HepG2 (cell line): ENCODE results near the gene HSD17B8. TPM values are rescaled to one million over a fixed set of nuclear protein-coding genes. Genes with fewer than 3 reads are reported as not detected.
A peak's percentile ranks its signal among the peaks of the same experiment; 100 is the strongest.

ENCODE experiments used
- ARNTL ChIP-seq: sonication (generic); formaldehyde crosslinking; IDR thresholded peaks from 2 replicates; pipeline ENCODE4 v1.4.0; 2020; ENCODE audit warnings: mild to moderate bottlenecking, missing genetic modification reagents
- ATAD3A ChIP-seq: sonication (generic); formaldehyde crosslinking; IDR thresholded peaks from 2 replicates; pipeline ENCODE4 v1.4.0; 2020; ENCODE audit warnings: missing genetic modification reagents
- BCL6 ChIP-seq: IDR thresholded peaks from 2 replicates; pipeline ENCODE4 v1.6.1; 2016; ENCODE audit warnings: missing genetic modification reagents, missing compliant biosample characterization
- CCDC6 ChIP-seq: sonication (generic); formaldehyde crosslinking; IDR thresholded peaks from 2 replicates; pipeline ENCODE4 v1.8.1; 2022; ENCODE audit warnings: mild to moderate bottlenecking, missing genetic modification reagents, moderate library complexity
- CEBPB ChIP-seq: IDR thresholded peaks from 2 replicates; pipeline ENCODE4 v1.6.1; 2011; ENCODE audit warnings: low read depth, low read length, improper control_type of control experiment, borderline replicate concordance
- DR1 ChIP-seq: sonication (generic); formaldehyde crosslinking; IDR thresholded peaks from 2 replicates; pipeline ENCODE4 v1.8.0; 2021; ENCODE audit warnings: mild to moderate bottlenecking, missing genetic modification reagents, inconsistent platforms
- DRAP1 ChIP-seq: IDR thresholded peaks from 2 replicates; pipeline ENCODE4 v1.6.1; 2016; ENCODE audit warnings: missing genetic modification reagents, missing compliant biosample characterization
- GFI1 ChIP-seq: sonication (generic); formaldehyde crosslinking; IDR thresholded peaks from 2 replicates; pipeline ENCODE4 v1.5.0; 2020; ENCODE audit warnings: missing genetic modification reagents, mild to moderate bottlenecking, borderline replicate concordance
- HDAC1 ChIP-seq: sonication (generic); formaldehyde crosslinking; IDR thresholded peaks from 2 replicates; pipeline ENCODE4 v1.5.1; 2020; ENCODE audit warnings: mild to moderate bottlenecking, missing genetic modification reagents
- IRF2 ChIP-seq: IDR thresholded peaks from 2 replicates; pipeline ENCODE4 v1.6.1; 2018; ENCODE audit warnings: missing genetic modification reagents, missing compliant biosample characterization
- NFKB2 ChIP-seq: sonication (generic); formaldehyde crosslinking; IDR thresholded peaks from 2 replicates; pipeline ENCODE4 v1.4.0; 2020; ENCODE audit warnings: missing genetic modification reagents, borderline replicate concordance
- PITX1 ChIP-seq: sonication (generic); formaldehyde crosslinking; IDR thresholded peaks from 2 replicates; pipeline ENCODE4 v1.5.1; 2020; ENCODE audit warnings: mild to moderate bottlenecking, missing genetic modification reagents
- PPARG ChIP-seq: conservative IDR thresholded peaks from 2 replicates; pipeline ENCODE4 v1.6.1; 2016; ENCODE audit warnings: missing biosample characterization, missing genetic modification reagents
- RAD21 ChIP-seq: fragments of 450-650 bp; formaldehyde crosslinking; IDR thresholded peaks from 2 replicates; pipeline ENCODE4 v1.5.0; 2020; ENCODE audit warnings: mild to moderate bottlenecking
- SETDB1 ChIP-seq: sonication (generic); formaldehyde crosslinking; IDR thresholded peaks from 2 replicates; pipeline ENCODE4 v1.5.1; 2020; ENCODE audit warnings: missing genetic modification reagents, mild to moderate bottlenecking, borderline replicate concordance
- SP4 ChIP-seq: sonication (generic); formaldehyde crosslinking; IDR thresholded peaks from 2 replicates; pipeline ENCODE4 v1.8.1; 2023; ENCODE audit warnings: mild to moderate bottlenecking, missing genetic modification reagents
- SRY ChIP-seq: sonication (generic); formaldehyde crosslinking; IDR thresholded peaks from 2 replicates; pipeline ENCODE4 v1.8.0; 2022; ENCODE audit warnings: mild to moderate bottlenecking, missing genetic modification reagents
- THAP8 ChIP-seq: sonication (generic); formaldehyde crosslinking; IDR thresholded peaks from 2 replicates; pipeline ENCODE4 v1.5.1; 2020; ENCODE audit warnings: missing genetic modification reagents, mild to moderate bottlenecking, borderline replicate concordance
- ZNF225 ChIP-seq: sonication (generic); formaldehyde crosslinking; IDR thresholded peaks from 2 replicates; pipeline ENCODE4 v1.4.0; 2020; ENCODE audit warnings: mild to moderate bottlenecking, missing genetic modification reagents
- ZNF232 ChIP-seq: sonication (generic); formaldehyde crosslinking; IDR thresholded peaks from 2 replicates; pipeline ENCODE4 v1.4.0; 2020; ENCODE audit warnings: missing genetic modification reagents, borderline replicate concordance
- ZNF234 ChIP-seq: sonication (generic); formaldehyde crosslinking; conservative IDR thresholded peaks from 2 replicates; pipeline ENCODE4 v1.5.1; 2020; ENCODE audit warnings: mild to moderate bottlenecking, missing genetic modification reagents
- ZNF280B ChIP-seq: sonication (generic); formaldehyde crosslinking; IDR thresholded peaks from 2 replicates; pipeline ENCODE4 v1.5.0; 2020; ENCODE audit warnings: missing genetic modification reagents, mild to moderate bottlenecking, borderline replicate concordance
- ZNF30 ChIP-seq: sonication (generic); formaldehyde crosslinking; IDR thresholded peaks from 2 replicates; pipeline ENCODE4 v1.5.0; 2020; ENCODE audit warnings: mild to moderate bottlenecking, missing genetic modification reagents
- ZNF543 ChIP-seq: sonication (generic); formaldehyde crosslinking; IDR thresholded peaks from 2 replicates; pipeline ENCODE4 v1.4.0; 2020; ENCODE audit warnings: mild to moderate bottlenecking, missing genetic modification reagents
- ZNF550 ChIP-seq: sonication (generic); formaldehyde crosslinking; IDR thresholded peaks from 2 replicates; pipeline ENCODE4 v1.4.0; 2020; ENCODE audit warnings: mild to moderate bottlenecking, missing genetic modification reagents, borderline replicate concordance
- ZNF564 ChIP-seq: sonication (generic); formaldehyde crosslinking; IDR thresholded peaks from 2 replicates; pipeline ENCODE4 v1.8.1; 2023; ENCODE audit warnings: mild to moderate bottlenecking, missing genetic modification reagents
- ZNF614 ChIP-seq: IDR thresholded peaks from 2 replicates; pipeline ENCODE4 v1.6.1; 2018; ENCODE audit warnings: missing biosample characterization, missing genetic modification reagents, inconsistent platforms, borderline replicate concordance
- ZNF678 ChIP-seq: sonication (generic); formaldehyde crosslinking; IDR thresholded peaks from 2 replicates; pipeline ENCODE4 v1.4.0; 2020; ENCODE audit warnings: mild to moderate bottlenecking, missing genetic modification reagents
- ZNF720 ChIP-seq: sonication (generic); formaldehyde crosslinking; IDR thresholded peaks from 2 replicates; pipeline ENCODE4 v1.4.0; 2020; ENCODE audit warnings: missing genetic modification reagents
- ZSCAN22 ChIP-seq: sonication (generic); formaldehyde crosslinking; IDR thresholded peaks from 2 replicates; pipeline ENCODE4 v1.4.0; 2020; ENCODE audit warnings: mild to moderate bottlenecking, missing genetic modification reagents
- polyA plus RNA-seq, 8 experiments: library from polyadenylated mRNA; depleted of rRNA in 3 of 8; stranded (reverse) in 7 of 8; unstranded in 1 of 8; fragments of >200 nt; fragmentation: Illumina TruSeq in 4 of 8; extraction: Trizol in 4 of 8; gene quantifications; 2 replicates each; pipeline versions ENCODE4 v1.2.1 to v1.2.3, GENCODE V29; 2011 to 2016; ENCODE audit warnings: low read depth in 4 of 8, missing spikeins in 1 of 8, mixed read lengths in 1 of 8; ENCODE audit not compliant: insufficient read depth in 1 of 8
- total RNA-seq, 5 experiments: library from RNA; depleted of rRNA; stranded (reverse); fragments of >200 nt; fragmentation: Illumina TruSeq; extraction: Trizol; gene quantifications; 2 replicates each; pipeline ENCODE4 v1.2.3, GENCODE V29; 2016; ENCODE audit warnings: low read depth in 1 of 5

HSD17B8 gene
- total and polyA plus RNA-seq, 2 of the 13 experiments (the other 11 are each of a cell fraction or from before 2014, with no cell fraction given): 12.6 to 20.1 TPM

- TF ChIP-seq ZNF234 (peak; percentile 93; the same call in 1 of the 2 replicates), CEBPB (no peak), DR1 (CRISPR knock-in tag) (no peak), HDAC1 (CRISPR knock-in tag) (peak; percentile 65; the same call in 1 of the 2 replicates), ZSCAN22 (CRISPR knock-in tag) (peak; percentile 14; the same call in 1 of the 2 replicates), ARNTL (0 out of 2 replicates have a peak, but pooled peaks have one; percentile 34), ZNF543 (CRISPR knock-in tag) (peak; percentile 14; the same call in 1 of the 2 replicates), ZNF280B (CRISPR knock-in tag) (0 out of 2 replicates have a peak, but pooled peaks have one; percentile 3), ZNF720 (CRISPR knock-in tag) (no peak), SP4 (no peak), ZNF232 (CRISPR knock-in tag) (peak; percentile 19; the same call in 1 of the 2 replicates), ATAD3A (CRISPR knock-in tag) (peak; percentile 12; the same call in 1 of the 2 replicates), PPARG (0 out of 2 replicates have a peak, but pooled peaks have one; percentile 3), PITX1 (CRISPR knock-in tag) (no peak), CCDC6 (CRISPR knock-in tag) (no peak), IRF2 (CRISPR knock-in tag) (no peak), ZNF564 (CRISPR knock-in tag) (no peak), SETDB1 (CRISPR knock-in tag) (peak; percentile 35; the same call in 1 of the 2 replicates), SRY (peak; percentile 27; the same call in 1 of the 2 replicates), NFKB2 (CRISPR knock-in tag) (peak; percentile 69; the same call in 1 of the 2 replicates), RAD21 (peak; percentile 1; the same call in 1 of the 2 replicates), DRAP1 (no peak), ZNF30 (CRISPR knock-in tag) (no peak), ZNF614 (CRISPR knock-in tag) (peak; percentile 12; the same call in 1 of the 2 replicates), THAP8 (CRISPR knock-in tag) (peak; percentile 78; the same call in 1 of the 2 replicates), GFI1 (CRISPR knock-in tag) (no peak), ZNF678 (CRISPR knock-in tag) (no peak), ZNF550 (peak; percentile 25), BCL6 (no peak), ZNF225 (CRISPR knock-in tag) (0 out of 2 replicates have a peak, but pooled peaks have one; percentile 28)
These were observed 44.1 kb downstream of the HSD17B8 start (continued) for GRCh38 chr6:33248643-33248931.
